C4-2B (cell line): Measurements from ENCODE around the gene GFOD2.

Source experiments
- H3K27ac ChIP-seq: fragments of 450-650 bp; 2 replicates; pipeline ENCODE4 v1.5.1; 2017
- ZFX ChIP-seq: fragments of 450-650 bp; IDR thresholded peaks from 2 replicates; pipeline ENCODE4 v1.6.1; 2017
- TF ChIP-seq, protein P1 (sequence below): fragments of 450-650 bp; conservative IDR thresholded peaks from 2 replicates; pipeline ENCODE4 v1.5.1; 2017; ENCODE audit warnings: mild to moderate bottlenecking

Gene GFOD2

GRCh38 chr16:67748834-67749233 is 29.7 kb upstream of the GFOD2 start:
- no peak overlapping the region for H3K27ac ChIP-seq

DNA sequence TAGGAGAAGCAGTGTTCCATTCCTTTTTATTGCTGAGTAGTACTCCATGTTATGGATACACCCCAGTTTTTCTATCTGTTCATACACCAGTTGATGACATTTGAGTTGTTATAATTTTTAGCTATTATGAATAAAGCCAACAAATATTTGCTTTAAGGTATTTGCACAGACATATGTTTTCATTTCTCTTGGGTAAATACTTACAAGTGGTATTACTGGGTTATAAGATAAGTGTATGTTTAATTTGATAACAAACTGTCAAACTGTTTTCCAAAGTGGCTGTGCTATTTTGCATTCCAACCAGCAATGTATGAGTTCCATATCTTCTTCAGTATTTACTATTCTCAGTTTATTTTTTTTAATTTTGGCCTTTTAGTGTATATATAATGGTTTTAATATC is 27.7 kb upstream of the GFOD2 start:
- no peak overlapping the region for H3K27ac ChIP-seq
- TF ChIP-seq ZFX = no peak
- TF ChIP-seq, protein P1, sequence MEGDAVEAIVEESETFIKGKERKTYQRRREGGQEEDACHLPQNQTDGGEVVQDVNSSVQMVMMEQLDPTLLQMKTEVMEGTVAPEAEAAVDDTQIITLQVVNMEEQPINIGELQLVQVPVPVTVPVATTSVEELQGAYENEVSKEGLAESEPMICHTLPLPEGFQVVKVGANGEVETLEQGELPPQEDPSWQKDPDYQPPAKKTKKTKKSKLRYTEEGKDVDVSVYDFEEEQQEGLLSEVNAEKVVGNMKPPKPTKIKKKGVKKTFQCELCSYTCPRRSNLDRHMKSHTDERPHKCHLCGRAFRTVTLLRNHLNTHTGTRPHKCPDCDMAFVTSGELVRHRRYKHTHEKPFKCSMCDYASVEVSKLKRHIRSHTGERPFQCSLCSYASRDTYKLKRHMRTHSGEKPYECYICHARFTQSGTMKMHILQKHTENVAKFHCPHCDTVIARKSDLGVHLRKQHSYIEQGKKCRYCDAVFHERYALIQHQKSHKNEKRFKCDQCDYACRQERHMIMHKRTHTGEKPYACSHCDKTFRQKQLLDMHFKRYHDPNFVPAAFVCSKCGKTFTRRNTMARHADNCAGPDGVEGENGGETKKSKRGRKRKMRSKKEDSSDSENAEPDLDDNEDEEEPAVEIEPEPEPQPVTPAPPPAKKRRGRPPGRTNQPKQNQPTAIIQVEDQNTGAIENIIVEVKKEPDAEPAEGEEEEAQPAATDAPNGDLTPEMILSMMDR = no peak

More at GRCh38 chr16:67748834-67749233, 29.7 kb upstream of the GFOD2 start:
- TF ChIP-seq ZFX = no peak
- TF ChIP-seq, protein P1 = no peak

DNA sequence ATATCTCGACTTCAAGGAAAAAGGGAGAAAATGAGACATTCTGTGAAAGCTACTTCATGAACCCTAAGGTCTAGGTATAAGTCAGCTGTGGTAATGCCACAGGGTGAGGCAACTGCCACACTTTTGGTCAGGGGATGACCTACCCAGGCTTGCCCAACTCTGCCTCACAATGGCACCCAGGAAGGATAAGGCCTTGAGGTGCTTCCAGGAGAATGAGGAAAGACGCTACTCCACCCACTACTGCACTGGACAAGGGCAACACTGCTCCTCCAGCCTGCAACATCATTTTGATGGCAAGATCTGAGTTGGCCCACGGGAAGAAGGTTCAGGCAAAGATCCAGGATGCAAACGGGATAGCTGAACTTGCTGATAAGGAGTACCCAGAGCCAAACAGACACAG is 22.0 kb upstream of the GFOD2 start:
- no peak for TF ChIP-seq ZFX
- TF ChIP-seq, protein P1 = no peak
- no peak overlapping the region for H3K27ac ChIP-seq

DNA sequence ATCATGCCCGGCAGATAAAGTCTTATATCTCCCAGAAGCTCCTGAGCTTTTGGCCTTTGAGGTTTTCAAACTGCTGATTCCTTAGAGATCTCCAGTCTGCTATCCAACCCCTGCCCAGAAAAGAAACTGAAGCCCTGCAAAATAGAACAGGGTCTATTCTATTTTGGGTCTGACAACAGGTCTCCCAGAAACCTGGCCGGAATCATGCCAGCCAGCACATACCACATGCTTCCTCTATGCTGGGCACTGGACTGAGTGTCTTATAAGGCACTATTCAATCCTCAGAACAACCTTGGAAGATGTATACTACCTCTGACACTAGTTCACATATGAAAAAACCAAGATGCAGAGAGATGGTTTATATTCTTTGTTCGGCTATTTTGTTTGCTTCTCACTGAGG is 21.3 kb upstream of the GFOD2 start:
- no peak overlapping the region for H3K27ac ChIP-seq
- TF ChIP-seq, protein P1 = no peak

DNA sequence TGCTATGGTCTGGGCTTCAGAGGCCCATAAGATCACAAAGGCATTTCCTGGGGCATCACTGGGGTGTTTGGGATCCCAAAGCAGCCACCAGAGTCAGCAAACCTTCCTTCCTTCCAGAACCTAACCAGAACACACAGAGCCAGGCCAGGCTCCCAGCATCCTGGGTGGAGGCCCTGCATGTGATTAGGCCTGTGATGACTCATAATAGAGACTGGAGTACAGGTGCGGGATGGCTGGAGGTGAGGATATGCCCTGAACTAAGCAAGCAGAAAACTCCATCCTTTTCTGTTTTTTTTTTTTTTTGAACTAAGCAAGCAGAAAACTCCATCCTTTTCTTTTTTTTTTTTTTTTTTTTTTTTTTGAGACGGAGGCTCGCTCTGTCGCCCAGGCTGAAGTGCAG is 17.7 kb upstream of the GFOD2 start:
- H3K27ac ChIP-seq = no peak overlapping the region
- TF ChIP-seq, protein P1 = no peak
- TF ChIP-seq ZFX = no peak

- H3K27ac ChIP-seq = no peak overlapping the region
- no peak for TF ChIP-seq ZFX
- TF ChIP-seq, protein P1 = no peak
Observed at GRCh38 chr16:67734731-67735201, 15.7 kb upstream of the GFOD2 start.

DNA sequence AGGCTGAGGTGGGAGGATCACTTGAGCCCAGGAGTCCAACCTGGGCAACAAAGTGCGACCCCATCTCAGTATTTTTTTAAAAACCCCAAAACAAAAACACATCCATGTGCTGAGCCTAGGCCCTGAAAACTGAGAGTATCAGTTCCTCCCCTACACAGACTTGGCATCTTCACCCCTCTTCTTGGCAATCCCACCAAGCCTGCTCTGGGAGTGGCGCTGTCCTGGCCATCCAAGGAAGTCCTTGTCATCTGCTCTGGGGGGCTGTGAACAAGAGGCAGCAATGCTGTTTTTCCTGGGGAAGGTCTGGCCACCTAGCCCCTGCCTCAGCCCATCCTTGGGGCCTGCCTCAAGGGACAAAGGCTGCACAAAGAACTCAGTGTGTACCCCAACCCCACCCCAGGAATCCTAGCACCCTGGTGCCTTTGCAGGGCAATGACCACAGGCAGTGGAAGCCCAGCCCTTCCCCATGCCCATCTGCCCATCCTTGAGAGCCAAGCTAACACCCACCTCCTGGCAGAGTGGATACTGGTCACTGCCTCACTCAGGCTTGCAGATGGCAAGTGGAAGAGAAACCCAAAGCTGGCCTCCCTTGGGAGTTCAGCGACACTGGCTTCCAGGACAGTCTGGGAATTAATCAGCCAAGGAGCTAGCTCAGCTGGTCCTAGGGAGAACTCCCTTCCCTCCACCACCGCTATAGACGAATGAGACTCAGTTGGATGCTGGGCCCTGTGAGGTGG is 14.8 kb upstream of the GFOD2 start:
- no peak overlapping the region for H3K27ac ChIP-seq
- TF ChIP-seq ZFX = no peak
- TF ChIP-seq, protein P1 = no peak
